Activated CD4-positive, CD25-positive, alpha-beta regulatory T cell (primary cell): ENCODE measurements around the gene LMO7.
"Not testable (repeated sequence)": the region's sequence is repeated elsewhere in the genome, so short reads cannot be mapped to it uniquely, and the experiment has no call there.

Source experiments
- DNase-seq, 4 experiments: peaks; one replicate each; lab custom pipeline; 2025; lab: John Stamatoyannopoulos, UW

LMO7 gene

DNA sequence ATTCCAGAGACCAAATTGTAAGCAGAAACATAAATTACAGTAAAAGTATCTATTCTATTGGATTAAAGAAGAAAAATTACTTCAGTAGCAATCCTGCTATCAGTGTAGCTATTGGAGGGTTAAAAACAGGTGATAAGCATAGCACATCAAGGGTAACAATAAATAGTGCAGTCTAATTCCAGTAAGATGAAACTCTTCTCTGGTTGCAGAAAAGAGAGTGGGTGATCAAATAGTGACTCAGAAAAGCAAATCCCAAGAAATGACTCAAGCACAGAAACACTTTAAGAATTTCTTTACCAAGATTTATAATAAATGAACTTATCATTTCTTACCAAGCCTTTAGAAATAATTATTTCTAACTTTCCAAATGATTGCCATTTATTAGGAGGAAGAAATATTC, 135.7 kb downstream of the LMO7 start:
- DNase-seq = no peak

DNA sequence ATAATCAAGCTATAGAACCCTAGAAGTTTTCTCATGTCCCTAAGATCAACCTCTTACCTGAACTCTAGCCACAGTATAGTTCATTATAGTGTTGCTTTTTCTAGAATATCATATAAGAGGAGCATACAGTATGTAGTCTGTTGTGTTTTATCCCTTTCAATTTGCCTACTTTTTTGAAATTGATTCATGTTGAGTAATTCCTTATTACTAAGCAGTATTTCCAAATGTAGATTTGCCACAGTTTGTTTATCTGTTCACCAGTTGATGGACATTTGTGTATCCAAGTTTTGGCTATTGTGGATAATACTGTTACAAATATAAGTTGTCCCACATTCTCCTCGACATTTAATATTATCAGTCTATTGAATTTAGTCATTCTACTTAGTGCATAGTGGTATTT, 138.0 kb downstream of the LMO7 start:
- DNase-seq = no peak

- no peak for DNase-seq
These were observed 140.4 kb downstream of the LMO7 start for GRCh38 chr13:75776550-75776949.

GRCh38 chr13:75779393-75779792, 143.3 kb downstream of the LMO7 start:
- DNase-seq = no peak

DNA sequence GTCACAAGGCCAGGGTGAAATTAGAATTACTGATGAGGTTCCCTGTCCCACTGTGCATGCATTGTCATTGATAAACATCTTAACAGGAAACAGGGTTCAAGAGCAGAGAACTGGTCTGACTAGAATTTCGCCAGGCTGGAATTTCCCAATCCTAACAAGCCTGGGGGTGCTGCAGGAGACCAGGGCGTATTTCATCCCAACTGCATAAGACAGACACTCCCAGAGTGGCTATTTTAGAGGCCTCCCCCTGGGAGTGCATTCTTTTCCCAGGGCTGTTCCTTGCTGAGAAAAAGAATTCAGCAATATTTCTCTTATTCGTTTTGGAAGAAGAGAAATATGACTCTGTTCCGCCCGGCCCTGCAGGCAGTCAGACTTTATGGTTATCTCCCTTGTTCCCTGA, 144.0 kb downstream of the LMO7 start:
- not testable (repeated sequence) for DNase-seq

- DNase-seq = no peak
These were observed 146.9 kb downstream of the LMO7 start for GRCh38 chr13:75782985-75783384.

DNA sequence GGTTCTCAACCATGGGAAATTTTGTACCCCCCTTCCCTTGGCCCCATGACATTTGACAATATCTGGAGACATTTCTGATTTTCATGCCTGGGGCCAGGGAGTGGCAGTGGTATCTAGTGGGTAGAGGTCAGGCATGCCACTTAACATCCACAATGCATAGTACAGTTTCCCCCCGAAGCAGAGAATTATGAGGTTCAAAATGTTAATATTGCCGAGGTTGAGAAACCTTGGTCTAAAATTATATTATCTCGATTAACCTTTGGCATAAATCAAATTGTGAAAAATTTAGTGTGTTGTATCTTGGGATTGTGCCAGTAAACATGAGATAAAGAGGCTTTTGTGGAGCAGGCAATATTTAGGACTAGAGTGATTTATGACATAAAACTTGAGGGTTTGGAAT, 147.9 kb downstream of the LMO7 start:
- DNase-seq = no peak

DNA sequence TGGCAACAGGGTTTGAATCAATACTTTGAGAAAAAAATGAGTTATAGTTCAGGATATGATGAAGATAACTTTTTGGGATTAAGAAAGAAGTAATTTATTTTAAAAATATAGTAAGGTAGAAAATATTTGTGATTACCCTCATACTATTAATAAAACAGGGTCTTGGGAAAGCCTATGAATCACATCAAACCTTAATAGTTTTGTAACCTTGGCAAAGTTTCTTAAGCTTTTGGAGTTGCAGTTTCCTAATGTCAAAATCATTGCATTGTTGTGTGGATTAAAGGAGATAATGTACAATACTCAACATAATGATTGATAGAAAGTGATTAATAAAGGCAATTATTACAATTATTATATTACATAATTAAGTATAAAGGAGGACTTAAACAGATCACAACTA, 149.0 kb downstream of the LMO7 start:
- DNase-seq = no peak

GRCh38 chr13:75787249-75787928, 151.3 kb downstream of the LMO7 start:
- DNase-seq = no peak

- DNase-seq = no peak
These were observed 152.4 kb downstream of the LMO7 start for GRCh38 chr13:75788481-75788981.

DNA sequence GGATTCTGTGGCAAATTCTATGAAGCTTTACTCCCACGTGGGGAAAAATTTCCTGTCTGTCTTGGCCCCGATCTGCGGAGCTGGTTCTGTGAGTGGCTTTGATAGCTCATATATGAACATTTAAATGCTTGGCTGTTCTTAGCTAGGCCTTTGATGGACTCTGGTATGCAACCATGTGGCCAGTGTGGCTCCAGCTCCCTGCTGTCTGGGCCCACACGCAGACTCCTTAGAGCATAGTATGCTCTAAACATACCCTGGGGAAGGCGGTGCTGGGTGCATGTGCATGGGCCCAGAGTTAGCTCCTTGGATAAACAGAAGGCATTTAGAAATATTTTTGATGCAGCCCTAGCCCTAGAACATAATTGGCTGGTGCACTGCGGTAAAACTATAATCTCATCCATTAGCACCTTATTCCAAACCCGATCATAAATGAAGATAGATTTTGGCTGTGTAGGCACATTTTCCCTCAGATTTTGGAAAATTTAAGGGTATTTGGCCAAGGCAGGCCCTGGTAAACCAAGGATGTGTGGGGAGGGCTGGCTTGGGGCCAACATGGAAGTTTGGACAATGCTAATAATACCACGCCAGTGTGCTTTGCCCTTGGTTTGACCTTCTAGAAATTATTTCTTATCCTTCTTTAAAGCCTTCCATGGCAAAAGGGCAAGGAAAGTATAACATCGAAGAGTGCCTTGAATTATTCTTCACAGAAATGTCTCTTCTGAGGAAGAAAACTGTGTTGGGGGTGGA, 153.5 kb downstream of the LMO7 start:
- DNase-seq = no peak

GRCh38 chr13:75790198-75790970, 154.3 kb downstream of the LMO7 start:
- no peak for DNase-seq

DNA sequence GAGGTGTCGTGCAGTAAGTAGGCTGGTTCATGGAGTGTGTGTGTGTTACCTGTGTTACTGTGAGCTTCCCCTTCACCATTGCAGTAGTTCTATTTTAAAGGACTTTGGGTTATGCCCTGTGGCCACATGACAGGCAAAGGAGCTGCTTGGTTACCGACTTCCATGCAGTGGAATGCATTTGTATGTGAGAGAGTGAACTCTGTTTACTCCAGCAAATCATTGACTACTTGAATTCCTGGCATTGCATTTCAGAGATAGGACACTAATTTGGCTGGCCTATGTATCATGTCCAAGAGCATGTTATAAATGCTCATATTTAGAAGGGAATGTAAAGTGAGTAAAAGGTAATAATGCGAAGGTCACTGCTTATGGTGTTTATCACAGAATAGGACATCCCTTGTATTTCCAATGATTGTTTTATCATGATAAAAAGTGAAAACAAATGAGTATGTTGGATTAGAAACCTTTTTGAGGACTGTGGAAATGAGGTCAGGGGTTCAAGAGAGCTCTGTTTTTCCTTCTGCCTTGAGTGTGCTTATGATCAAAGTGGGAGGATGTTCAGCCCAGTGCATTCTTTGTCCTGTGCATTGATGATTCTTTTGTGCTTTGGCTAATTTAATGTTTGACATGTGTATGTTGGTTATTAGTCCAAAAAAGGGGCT, 156.5 kb downstream of the LMO7 start:
- no peak for DNase-seq

- not testable (repeated sequence) for DNase-seq
These were observed 157.0 kb downstream of the LMO7 start for GRCh38 chr13:75793188-75793567.

- DNase-seq = no peak
These were observed 158.5 kb downstream of the LMO7 start for GRCh38 chr13:75794663-75795062.

DNA sequence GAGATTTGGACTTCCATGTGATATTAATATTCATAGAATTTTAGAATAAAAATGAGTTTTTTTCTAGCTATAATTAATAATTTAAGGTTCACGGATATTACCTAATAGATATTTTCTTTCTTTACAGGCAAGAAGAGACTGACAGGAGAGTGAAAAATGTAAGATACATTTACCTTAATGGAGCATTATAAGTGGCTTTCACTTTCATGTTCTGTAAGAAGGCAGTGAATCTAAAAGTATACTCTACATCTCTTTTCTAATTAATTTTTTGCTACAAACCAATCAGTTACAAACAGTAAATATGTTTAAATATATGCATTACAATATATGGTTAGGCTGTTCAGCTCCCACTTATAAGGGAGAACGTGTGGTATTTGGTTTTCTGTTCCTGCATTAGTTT, 159.1 kb downstream of the LMO7 start:
- DNase-seq = no peak

GRCh38 chr13:75796825-75797224, 160.7 kb downstream of the LMO7 start:
- no peak for DNase-seq

GRCh38 chr13:75797239-75797638, 161.1 kb downstream of the LMO7 start:
- DNase-seq = no peak

- DNase-seq = no peak
These were observed 161.6 kb downstream of the LMO7 start for GRCh38 chr13:75797719-75798118.

DNA sequence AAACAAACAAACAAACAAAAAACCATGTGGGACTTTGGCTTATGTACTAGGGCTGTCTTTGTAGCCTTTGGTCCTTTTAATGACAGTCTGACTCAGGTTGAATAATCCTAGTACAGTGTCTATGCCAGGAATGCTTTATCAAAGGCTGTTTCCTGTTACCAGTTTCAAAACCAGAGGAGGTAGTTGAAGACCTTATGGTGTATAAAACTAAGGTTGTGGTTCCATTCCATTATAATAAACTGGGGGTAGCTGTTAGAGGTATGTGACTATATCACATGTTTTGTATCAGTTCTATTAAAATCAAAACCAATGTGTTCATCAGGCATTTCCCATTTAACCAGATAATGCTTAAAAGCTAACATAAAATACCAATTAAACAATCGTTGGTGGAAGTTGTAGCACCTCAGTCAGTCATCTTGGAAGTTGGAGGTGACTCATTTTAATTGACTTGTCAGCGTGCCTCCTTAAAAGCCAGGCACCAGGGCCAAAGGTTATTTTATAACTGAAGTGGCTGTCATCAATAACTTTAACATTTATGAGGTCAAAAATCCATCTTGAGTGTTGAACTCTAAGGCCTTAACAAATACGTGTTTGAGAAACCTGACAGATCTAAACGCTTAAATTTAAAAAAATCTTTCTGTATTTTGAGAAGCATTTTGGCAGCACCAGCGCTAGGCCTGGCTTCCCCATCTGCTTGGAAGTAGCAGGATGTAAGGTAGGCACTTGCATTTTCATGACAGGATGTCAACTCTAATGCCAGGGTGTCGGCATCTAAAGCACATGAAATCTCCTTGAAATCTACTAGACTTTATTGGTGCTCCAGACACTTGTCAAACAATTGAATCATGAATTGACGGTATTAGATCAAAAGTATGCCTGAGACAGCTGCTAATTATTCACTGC, 162.5 kb downstream of the LMO7 start:
- no peak for DNase-seq

GRCh38 chr13:75800545-75800944, 164.4 kb downstream of the LMO7 start:
- no peak for DNase-seq
